ENCODE data around the gene ME1.
"Not testable (repeated sequence)": the region's sequence is repeated elsewhere in the genome, so short reads cannot be mapped to it uniquely, and the experiment has no call there.

The ME1 gene

GRCh38 chr6:83352424-83353061 is 78.3 kb downstream of the ME1 start:
- no peak for DNase-seq (ENCODE audit: low spot score)

GRCh38 chr6:83343121-83343520 is 87.7 kb downstream of the ME1 start:
- no peak for DNase-seq (ENCODE audit: low spot score)

- DNase-seq (ENCODE audit: low spot score), result no peak
Measured at GRCh38 chr6:83341765-83342164, 89.1 kb downstream of the ME1 start.

GRCh38 chr6:83333916-83334315 is 96.9 kb downstream of the ME1 start:
- not testable (repeated sequence) for DNase-seq (ENCODE audit: low spot score)

GRCh38 chr6:83333500-83333899 is 97.4 kb downstream of the ME1 start:
- DNase-seq (ENCODE audit: low spot score), result no peak

DNA sequence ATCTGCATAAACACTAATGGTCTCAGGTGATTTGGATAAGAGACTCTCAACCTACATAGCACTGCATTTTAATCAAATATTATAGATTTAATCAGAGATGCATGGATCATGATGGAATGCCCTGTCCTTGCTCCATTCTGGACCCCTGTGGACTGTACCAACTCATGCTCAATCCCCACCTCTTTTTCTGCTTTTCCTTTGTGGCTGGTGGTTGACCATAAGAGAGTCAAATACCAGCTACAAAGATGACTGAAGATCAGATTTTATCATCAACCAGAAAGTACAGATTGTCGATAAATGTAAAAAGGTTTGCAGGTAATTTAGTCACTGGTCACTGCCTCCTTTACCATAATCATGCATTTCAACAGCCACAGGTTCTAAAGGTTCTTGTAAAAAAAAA is 116.2 kb downstream of the ME1 start:
- DNase-seq (ENCODE audit: low spot score), result no peak

- no peak for DNase-seq (ENCODE audit: low spot score)
Measured at GRCh38 chr6:83313882-83314281, 117.0 kb downstream of the ME1 start.

- no peak for DNase-seq (ENCODE audit: low spot score)
Measured at GRCh38 chr6:83311231-83311630, 119.6 kb downstream of the ME1 start.

DNA sequence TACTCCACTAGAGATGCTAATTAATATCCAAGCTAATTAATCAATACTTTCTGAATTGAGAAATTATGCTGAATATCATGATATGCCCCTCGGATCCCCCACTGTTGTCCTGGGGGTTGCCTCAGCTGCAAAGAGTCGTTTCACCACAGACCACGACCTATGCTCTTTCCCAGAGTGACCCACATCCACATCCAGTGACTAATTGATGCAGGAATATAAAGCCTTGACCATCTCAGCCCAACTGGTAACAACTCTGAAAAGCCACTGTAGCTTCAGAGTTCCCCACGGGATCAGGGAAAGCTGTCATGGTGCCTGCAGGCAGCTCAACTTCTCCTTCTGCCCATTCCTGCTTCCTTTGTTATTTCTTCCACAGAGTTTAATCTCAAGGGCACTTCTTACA is 120.8 kb downstream of the ME1 start:
- DNase-seq (ENCODE audit: low spot score), result no peak

DNA sequence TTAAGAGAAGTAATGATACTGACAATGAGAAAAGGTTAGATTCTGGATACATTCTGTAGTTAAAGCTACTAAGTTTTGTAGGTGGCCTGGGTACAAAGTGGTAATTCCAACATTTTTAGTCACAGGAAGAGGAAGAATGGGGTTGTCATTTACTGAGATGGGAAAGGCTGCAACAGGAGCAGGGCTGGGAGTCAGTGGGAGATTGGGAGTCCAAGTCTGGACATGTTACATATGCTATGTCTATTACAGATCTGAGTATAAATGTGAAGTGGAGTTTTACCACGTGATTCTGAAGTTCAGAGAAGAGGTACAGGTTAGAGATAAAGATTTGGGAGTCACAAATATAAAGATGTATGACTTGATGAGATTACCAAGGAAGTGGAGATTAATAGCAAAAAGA is 121.5 kb downstream of the ME1 start:
- DNase-seq (ENCODE audit: low spot score), result no peak

DNA sequence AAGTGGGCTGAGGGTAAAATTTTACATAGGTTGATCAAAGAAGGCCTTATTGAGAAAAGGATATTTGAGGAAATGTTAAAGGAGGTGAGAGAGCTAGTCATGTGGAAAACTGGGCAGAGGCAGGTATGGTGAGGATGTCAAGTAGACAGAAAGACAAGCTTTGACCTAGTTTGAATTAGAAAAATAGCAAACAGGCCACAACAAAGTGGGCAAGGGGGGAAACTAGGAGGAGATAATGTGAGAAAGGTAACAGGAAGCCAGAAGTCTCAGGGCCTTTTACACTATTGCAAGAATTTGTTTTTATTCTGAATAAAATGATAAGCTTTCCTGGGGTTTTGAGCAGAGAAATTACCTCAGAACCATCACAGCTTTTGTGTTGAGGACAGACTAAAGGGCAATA is 122.0 kb downstream of the ME1 start:
- DNase-seq (ENCODE audit: low spot score), result peak; percentile 15

- no peak for DNase-seq (ENCODE audit: low spot score)
Measured at GRCh38 chr6:83307849-83308248, 123.0 kb downstream of the ME1 start.

DNA sequence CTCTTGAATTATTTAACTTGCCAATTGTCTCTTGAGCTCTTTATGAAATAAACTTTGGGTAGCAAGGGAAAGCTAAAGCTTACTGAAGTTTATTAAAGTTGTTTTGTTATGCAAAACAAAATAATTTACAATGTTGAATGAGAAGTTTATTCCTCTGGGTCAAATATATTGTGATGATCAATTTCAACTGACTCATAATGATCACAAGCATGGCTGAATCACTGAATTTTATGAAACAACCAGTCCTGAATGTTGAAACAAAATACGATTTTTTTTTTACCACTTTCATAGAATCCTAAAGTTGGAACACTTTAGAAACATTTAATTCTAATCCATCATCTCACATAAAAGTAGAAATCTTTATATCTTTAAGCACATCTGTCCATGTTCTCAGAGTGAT is 127.4 kb downstream of the ME1 start:
- no peak for DNase-seq (ENCODE audit: low spot score)

DNA sequence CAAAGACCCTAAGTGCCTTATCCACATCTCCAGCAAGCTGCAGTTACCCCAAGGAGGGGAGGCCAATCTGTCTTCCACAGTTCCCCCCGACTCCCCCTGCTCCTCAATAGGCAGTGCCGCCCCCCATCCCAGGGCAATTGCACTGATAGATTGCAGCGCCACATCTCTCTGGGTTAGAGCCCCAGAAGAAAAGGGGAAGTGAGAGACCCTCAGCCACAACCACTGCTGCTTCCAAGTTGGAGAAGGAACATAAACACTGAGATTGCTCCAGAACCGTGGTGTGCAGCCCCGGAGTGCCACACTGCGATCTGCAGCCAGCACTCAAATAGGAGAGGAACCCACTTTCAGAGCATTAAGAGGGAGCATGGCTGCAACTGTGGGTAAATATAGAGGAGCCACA is 136.2 kb downstream of the ME1 start:
- DNase-seq (ENCODE audit: low spot score), result no peak

GRCh38 chr6:83292900-83293843 is 137.7 kb downstream of the ME1 start:
- DNase-seq (ENCODE audit: low spot score), result no peak

GRCh38 chr6:83287298-83287697 is 143.6 kb downstream of the ME1 start:
- not testable (repeated sequence) for DNase-seq (ENCODE audit: low spot score)

GRCh38 chr6:83285917-83286316 is 144.9 kb downstream of the ME1 start:
- no peak for DNase-seq (ENCODE audit: low spot score)

GRCh38 chr6:83273596-83273995 is 157.3 kb downstream of the ME1 start:
- no peak for DNase-seq (ENCODE audit: low spot score)

- DNase-seq (ENCODE audit: low spot score), result no peak
Measured at GRCh38 chr6:83270971-83271719, 159.7 kb downstream of the ME1 start.

DNA sequence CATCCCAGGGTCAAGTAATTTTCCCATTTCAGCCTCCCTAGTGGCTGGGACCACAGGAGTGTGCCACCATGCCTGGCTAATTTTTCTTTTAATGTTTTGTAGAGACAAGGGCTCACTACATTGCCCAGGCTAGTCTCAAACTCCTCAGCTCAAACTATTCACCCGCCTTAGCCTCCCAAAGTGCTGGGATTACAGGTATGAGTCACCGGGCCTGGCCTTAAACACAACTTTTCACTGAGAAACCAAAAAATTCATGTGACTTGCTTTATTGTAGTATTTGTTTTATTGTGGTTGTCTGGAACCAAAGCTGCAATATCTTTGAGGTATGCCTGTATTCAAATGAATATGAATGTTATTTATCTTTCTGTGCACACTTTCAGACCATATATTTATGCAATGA is 165.5 kb downstream of the ME1 start:
- DNase-seq (ENCODE audit: low spot score), result no peak

DNA sequence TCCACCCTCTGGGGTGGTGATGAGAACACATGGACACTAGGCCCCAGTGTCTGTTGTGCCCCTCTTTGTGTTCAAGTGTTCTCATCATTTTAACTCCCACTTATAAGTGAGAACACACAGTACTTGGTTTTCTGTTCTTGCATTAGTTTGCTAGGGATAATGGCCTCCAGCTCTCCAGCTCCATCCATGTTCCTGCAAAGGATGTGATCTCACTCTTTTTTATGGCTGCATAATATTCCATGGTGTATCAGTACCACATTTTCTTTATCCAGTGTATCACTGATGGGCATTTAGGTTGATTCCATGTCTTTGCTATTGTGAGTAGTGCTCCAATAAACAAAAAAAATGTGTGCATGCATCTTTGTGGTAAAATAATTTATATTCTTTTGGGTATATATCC is 170.3 kb downstream of the ME1 start:
- no peak for DNase-seq (ENCODE audit: low spot score)

DNA sequence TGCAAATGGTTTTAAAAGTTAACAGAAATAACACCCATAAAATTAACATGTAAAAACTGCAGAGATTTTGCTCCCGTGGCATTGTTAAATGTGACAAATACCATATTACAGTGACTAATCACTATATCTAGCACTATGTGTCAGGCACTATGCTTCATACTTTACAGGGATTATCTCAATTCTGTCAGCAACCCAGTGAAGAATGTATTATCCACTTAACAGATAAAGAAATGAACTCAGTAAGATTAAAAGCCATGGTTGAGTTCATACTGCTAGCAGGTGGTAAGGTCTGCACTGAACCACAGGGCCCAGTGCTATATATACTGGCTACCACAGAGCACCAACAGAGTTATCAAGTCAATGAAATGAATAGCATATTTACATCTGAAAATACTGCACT is 172.3 kb downstream of the ME1 start:
- DNase-seq (ENCODE audit: low spot score), result no peak

DNA sequence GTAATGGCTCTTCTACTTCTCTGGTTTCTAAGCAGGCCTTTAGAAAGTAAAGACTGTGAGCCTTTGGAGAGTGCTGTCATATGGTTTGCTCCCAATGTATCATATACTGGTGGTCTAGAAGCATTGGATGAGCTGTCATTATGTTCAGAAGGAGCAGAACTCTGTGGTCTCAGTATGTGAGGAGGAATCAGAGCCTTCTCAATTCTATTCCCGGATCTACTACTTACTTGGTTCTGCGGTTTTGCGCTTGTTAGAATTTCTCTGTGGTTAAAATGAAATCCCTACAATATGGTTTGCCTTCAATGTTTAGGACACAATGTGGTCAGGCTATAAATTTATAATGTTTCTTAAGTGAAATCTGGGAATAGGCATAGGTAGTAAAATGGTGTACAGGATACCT is 173.1 kb downstream of the ME1 start:
- no peak for DNase-seq (ENCODE audit: low spot score)
